Parathyroid adenoma (tissue), 2 donors: ENCODE results near the gene CABLES2.
A peak's percentile ranks its signal among the peaks of the same experiment; 100 is the strongest.

Experiments used
- H2AFZ ChIP-seq: fragments of 300-600 bp; sonication (generic); one replicate; pipeline ENCODE4 v1.7.0; 2017; ENCODE audit warnings: antibody characterized with exemption, mild to moderate bottlenecking
- H3K27ac ChIP-seq: fragments of 300-600 bp; sonication (generic); one replicate; pipeline ENCODE4 v1.7.0; 2017
- H3K27me3 ChIP-seq: fragments of 300-600 bp; sonication (generic); one replicate; pipeline ENCODE4 v1.7.0; 2017; ENCODE audit warnings: low read length; ENCODE audit not compliant: control insufficient read depth, insufficient read depth
- H3K36me3 ChIP-seq: fragments of 300-600 bp; sonication (generic); one replicate; pipeline ENCODE4 v1.7.0; 2017; ENCODE audit warnings: low read length; ENCODE audit not compliant: control insufficient read depth, insufficient read depth
- H3K4me1 ChIP-seq: fragments of 300-600 bp; sonication (generic); one replicate; pipeline ENCODE4 v1.7.0; 2017; ENCODE audit warnings: control low read depth
- H3K4me2 ChIP-seq: fragments of 300-600 bp; sonication (generic); one replicate; pipeline ENCODE4 v1.7.0; 2017; ENCODE audit warnings: low read length
- H3K4me3 ChIP-seq: fragments of 300-600 bp; sonication (generic); one replicate; pipeline ENCODE4 v1.7.0; 2017; ENCODE audit warnings: low read depth, low read length
- H3K79me2 ChIP-seq: fragments of 300-600 bp; sonication (generic); one replicate; pipeline ENCODE4 v1.7.0; 2017; ENCODE audit warnings: control low read depth
- H3K9ac ChIP-seq: fragments of 300-600 bp; sonication (generic); one replicate; pipeline ENCODE4 v1.7.0; 2017; ENCODE audit warnings: mild to moderate bottlenecking
- H3K9me3 ChIP-seq: fragments of 300-600 bp; sonication (generic); one replicate; pipeline ENCODE4 v1.7.0; 2017; ENCODE audit warnings: low read length; ENCODE audit not compliant: control insufficient read depth
- CTCF ChIP-seq: fragments of 300-600 bp; sonication (generic); IDR thresholded peaks from one replicate; pipeline ENCODE4 v1.7.0; 2017; ENCODE audit warnings: antibody characterized with exemption, mild to moderate bottlenecking
- donor health status: primary hyperparathyroidism.

The CABLES2 gene

GRCh38 chr20:62430311-62430853, 23.3 kb upstream of the CABLES2 start:
- no peak overlapping the region for H2AFZ ChIP-seq
- no peak overlapping the region for H3K27ac ChIP-seq
- H3K4me3 ChIP-seq, result no peak overlapping the region
- no peaks in the 10 kb centered on the region for H3K79me2 ChIP-seq
- no peaks in the 10 kb centered on the region for H3K36me3 ChIP-seq
- no peaks in the 10 kb centered on the region for H3K27me3 ChIP-seq
- TF ChIP-seq CTCF, result no peak
- H3K4me1 ChIP-seq, result peaks cover 23% of the 10 kb centered on the region
- H3K4me2 ChIP-seq, result no peak overlapping the region
- no peaks in the 10 kb centered on the region for H3K9me3 ChIP-seq
- no peak overlapping the region for H3K9ac ChIP-seq

GRCh38 chr20:62429455-62430310, 22.6 kb upstream of the CABLES2 start:
- H3K36me3 ChIP-seq, result no peaks in the 10 kb centered on the region
- H3K27me3 ChIP-seq, result no peaks in the 10 kb centered on the region
- no peak overlapping the region for H2AFZ ChIP-seq
- no peak overlapping the region for H3K9ac ChIP-seq
- no peak overlapping the region for H3K27ac ChIP-seq
- H3K9me3 ChIP-seq, result no peaks in the 10 kb centered on the region
- H3K79me2 ChIP-seq, result no peaks in the 10 kb centered on the region
- no peak for TF ChIP-seq CTCF
- H3K4me1 ChIP-seq, result peaks cover 28% of the 10 kb centered on the region
- no peak overlapping the region for H3K4me3 ChIP-seq
- H3K4me2 ChIP-seq, result no peak overlapping the region

GRCh38 chr20:62428396-62429295, 21.6 kb upstream of the CABLES2 start:
- H2AFZ ChIP-seq, result peak overlapping the region; percentile 75
- no peaks in the 10 kb centered on the region for H3K27me3 ChIP-seq
- no peaks in the 10 kb centered on the region for H3K9me3 ChIP-seq
- H3K79me2 ChIP-seq, result no peaks in the 10 kb centered on the region
- no peak for TF ChIP-seq CTCF
- peak overlapping the region; percentile 97 for H3K27ac ChIP-seq
- no peak overlapping the region for H3K9ac ChIP-seq
- H3K4me3 ChIP-seq, result no peak overlapping the region
- H3K36me3 ChIP-seq, result no peaks in the 10 kb centered on the region
- no peak overlapping the region for H3K4me2 ChIP-seq
- peaks cover 29% of the 10 kb centered on the region for H3K4me1 ChIP-seq

- H3K79me2 ChIP-seq, result no peaks in the 10 kb centered on the region
- peaks cover 31% of the 10 kb centered on the region for H3K4me1 ChIP-seq
- H3K9ac ChIP-seq, result no peak overlapping the region
- TF ChIP-seq CTCF, result no peak
- no peaks in the 10 kb centered on the region for H3K9me3 ChIP-seq
- no peak overlapping the region for H3K4me3 ChIP-seq
- no peaks in the 10 kb centered on the region for H3K27me3 ChIP-seq
- H2AFZ ChIP-seq, result peak overlapping the region; percentile 78
- H3K36me3 ChIP-seq, result no peaks in the 10 kb centered on the region
- H3K27ac ChIP-seq, result peak overlapping the region; percentile 97
- peak overlapping the region; percentile 73 for H3K4me2 ChIP-seq
These were observed 20.9 kb upstream of the CABLES2 start for GRCh38 chr20:62428002-62428372.
